K562 (cell line): ENCODE measurements around the gene RSBN1L. TPM values are rescaled to one million over a fixed set of nuclear protein-coding genes. Genes with fewer than 3 reads are reported as not detected.

Experiments
- FOXK2 ChIP-seq, 2 experiments: fragments of 450-650 bp; IDR thresholded peaks in 1 of 2; conservative IDR thresholded peaks in 1 of 2; 2 replicates each; pipeline ENCODE4 v1.6.1; 2016; ENCODE audit warnings: low read depth in 2 of 2, mild to moderate bottlenecking in 1 of 2
- HDAC3 ChIP-seq: fragments of 450-650 bp; IDR thresholded peaks from 2 replicates; pipeline ENCODE4 v1.6.1; 2018; ENCODE audit warnings: borderline replicate concordance, mild to moderate bottlenecking, moderate library complexity; ENCODE audit not compliant: partially characterized antibody
- HMG20A ChIP-seq: fragments of 450-650 bp; formaldehyde crosslinking; conservative IDR thresholded peaks from 2 replicates; pipeline ENCODE4 v1.4.0; 2020; ENCODE audit warnings: mild to moderate bottlenecking, mixed read lengths
- NCOA2 ChIP-seq, 2 experiments: fragments of 450-650 bp; IDR thresholded peaks; 2 replicates each; pipeline ENCODE4 v1.6.1; 2018; ENCODE audit warnings: mild to moderate bottlenecking in 2 of 2, moderate library complexity in 1 of 2; ENCODE audit not compliant: partially characterized antibody in 2 of 2
- NRF1 ChIP-seq, 2 experiments: fragments of 450-650 bp; IDR thresholded peaks in 1 of 2; conservative IDR thresholded peaks in 1 of 2; 2 replicates each; pipeline ENCODE4 v1.6.1; 2014; ENCODE audit warnings: mild to moderate bottlenecking in 2 of 2
- ZNF785 ChIP-seq: fragments of 250-450 bp; sonication (Bioruptor Pico); IDR thresholded peaks from 2 replicates; pipeline ENCODE4 v1.4.0; 2020; ENCODE audit warnings: mild to moderate bottlenecking
- polyA plus RNA-seq, 8 experiments: library from polyadenylated mRNA; depleted of rRNA in 4 of 8; stranded (reverse) in 5 of 8; unstranded in 3 of 8; fragments of >200 nt; fragmentation: Nextera tagmentation in 2 of 8; fragmentation: Illumina TruSeq in 1 of 8; extraction: Ambion mirVana in 2 of 8; extraction: Trizol in 1 of 8; gene quantifications; 2 replicates each; pipeline versions ENCODE4 v1.2.1 to v1.2.3, GENCODE V29; 2011 to 2014; ENCODE audit warnings: inconsistent platforms in 1 of 8, missing spikeins in 1 of 8
- total RNA-seq, 7 experiments: library from RNA; depleted of rRNA in 6 of 7; stranded (reverse); fragments of >200 nt in 6 of 7; fragmentation: Illumina TruSeq in 2 of 7; extraction: Trizol in 2 of 7; gene quantifications; 2 replicates each; pipeline versions ENCODE4 v1.2.1 to v1.2.3, GENCODE V29; 2011 to 2021; ENCODE audit warnings: low replicate concordance in 1 of 7
- TF ChIP-seq, protein P1 (sequence below): sonication (generic); formaldehyde crosslinking; IDR thresholded peaks from 2 replicates; pipeline ENCODE4 v1.8.0; 2023; ENCODE audit warnings: missing genetic modification reagents, mild to moderate bottlenecking, borderline replicate concordance
- TF ChIP-seq, protein P2 (sequence below): fragments of 250-450 bp; sonication (Bioruptor Pico); IDR thresholded peaks from 2 replicates; pipeline ENCODE4 v1.4.0; 2020; ENCODE audit warnings: mild to moderate bottlenecking, moderate library complexity
- TF ChIP-seq, protein P3 (sequence below): fragments of 250-450 bp; sonication (Bioruptor Pico); IDR thresholded peaks from 2 replicates; pipeline ENCODE4 v1.4.0; 2020

RSBN1L gene
- total and polyA plus RNA-seq, 9 of the 15 experiments (the other 6 are each of a cell fraction or from before 2014, with no cell fraction given) = 6.2 to 35.2 (median 20.1) TPM

DNA sequence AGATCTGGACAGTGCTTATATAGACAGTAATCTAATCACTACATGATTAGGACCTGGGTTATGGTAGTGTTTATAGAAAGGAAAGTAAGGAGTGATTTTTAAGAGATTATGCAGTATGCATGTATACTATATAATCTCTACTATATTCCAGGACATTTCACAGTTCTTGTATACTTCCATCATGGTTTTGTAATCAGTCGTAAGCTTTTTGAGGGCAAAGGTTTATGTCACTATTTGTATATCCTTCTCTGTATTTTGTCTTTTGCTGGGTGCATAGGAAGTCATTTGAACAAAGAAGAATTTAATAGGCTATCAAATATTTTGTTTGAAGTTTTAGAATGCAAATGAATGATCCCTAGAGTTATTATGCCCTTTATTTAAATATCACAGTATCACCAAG is 39.2 kb downstream of the RSBN1L start (continued):
- TF ChIP-seq, protein P1, sequence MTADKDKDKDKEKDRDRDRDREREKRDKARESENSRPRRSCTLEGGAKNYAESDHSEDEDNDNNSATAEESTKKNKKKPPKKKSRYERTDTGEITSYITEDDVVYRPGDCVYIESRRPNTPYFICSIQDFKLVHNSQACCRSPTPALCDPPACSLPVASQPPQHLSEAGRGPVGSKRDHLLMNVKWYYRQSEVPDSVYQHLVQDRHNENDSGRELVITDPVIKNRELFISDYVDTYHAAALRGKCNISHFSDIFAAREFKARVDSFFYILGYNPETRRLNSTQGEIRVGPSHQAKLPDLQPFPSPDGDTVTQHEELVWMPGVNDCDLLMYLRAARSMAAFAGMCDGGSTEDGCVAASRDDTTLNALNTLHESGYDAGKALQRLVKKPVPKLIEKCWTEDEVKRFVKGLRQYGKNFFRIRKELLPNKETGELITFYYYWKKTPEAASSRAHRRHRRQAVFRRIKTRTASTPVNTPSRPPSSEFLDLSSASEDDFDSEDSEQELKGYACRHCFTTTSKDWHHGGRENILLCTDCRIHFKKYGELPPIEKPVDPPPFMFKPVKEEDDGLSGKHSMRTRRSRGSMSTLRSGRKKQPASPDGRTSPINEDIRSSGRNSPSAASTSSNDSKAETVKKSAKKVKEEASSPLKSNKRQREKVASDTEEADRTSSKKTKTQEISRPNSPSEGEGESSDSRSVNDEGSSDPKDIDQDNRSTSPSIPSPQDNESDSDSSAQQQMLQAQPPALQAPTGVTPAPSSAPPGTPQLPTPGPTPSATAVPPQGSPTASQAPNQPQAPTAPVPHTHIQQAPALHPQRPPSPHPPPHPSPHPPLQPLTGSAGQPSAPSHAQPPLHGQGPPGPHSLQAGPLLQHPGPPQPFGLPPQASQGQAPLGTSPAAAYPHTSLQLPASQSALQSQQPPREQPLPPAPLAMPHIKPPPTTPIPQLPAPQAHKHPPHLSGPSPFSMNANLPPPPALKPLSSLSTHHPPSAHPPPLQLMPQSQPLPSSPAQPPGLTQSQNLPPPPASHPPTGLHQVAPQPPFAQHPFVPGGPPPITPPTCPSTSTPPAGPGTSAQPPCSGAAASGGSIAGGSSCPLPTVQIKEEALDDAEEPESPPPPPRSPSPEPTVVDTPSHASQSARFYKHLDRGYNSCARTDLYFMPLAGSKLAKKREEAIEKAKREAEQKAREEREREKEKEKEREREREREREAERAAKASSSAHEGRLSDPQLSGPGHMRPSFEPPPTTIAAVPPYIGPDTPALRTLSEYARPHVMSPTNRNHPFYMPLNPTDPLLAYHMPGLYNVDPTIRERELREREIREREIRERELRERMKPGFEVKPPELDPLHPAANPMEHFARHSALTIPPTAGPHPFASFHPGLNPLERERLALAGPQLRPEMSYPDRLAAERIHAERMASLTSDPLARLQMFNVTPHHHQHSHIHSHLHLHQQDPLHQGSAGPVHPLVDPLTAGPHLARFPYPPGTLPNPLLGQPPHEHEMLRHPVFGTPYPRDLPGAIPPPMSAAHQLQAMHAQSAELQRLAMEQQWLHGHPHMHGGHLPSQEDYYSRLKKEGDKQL (CRISPR knock-in tag) = no peak
- TF ChIP-seq, protein P2, sequence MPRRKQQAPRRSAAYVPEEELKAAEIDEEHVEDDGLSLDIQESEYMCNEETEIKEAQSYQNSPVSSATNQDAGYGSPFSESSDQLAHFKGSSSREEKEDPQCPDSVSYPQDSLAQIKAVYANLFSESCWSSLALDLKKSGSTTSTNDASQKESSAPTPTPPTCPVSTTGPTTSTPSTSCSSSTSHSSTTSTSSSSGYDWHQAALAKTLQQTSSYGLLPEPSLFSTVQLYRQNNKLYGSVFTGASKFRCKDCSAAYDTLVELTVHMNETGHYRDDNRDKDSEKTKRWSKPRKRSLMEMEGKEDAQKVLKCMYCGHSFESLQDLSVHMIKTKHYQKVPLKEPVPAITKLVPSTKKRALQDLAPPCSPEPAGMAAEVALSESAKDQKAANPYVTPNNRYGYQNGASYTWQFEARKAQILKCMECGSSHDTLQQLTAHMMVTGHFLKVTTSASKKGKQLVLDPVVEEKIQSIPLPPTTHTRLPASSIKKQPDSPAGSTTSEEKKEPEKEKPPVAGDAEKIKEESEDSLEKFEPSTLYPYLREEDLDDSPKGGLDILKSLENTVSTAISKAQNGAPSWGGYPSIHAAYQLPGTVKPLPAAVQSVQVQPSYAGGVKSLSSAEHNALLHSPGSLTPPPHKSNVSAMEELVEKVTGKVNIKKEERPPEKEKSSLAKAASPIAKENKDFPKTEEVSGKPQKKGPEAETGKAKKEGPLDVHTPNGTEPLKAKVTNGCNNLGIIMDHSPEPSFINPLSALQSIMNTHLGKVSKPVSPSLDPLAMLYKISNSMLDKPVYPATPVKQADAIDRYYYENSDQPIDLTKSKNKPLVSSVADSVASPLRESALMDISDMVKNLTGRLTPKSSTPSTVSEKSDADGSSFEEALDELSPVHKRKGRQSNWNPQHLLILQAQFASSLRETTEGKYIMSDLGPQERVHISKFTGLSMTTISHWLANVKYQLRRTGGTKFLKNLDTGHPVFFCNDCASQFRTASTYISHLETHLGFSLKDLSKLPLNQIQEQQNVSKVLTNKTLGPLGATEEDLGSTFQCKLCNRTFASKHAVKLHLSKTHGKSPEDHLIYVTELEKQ (CRISPR knock-in tag) = no peak
- TF ChIP-seq, protein P3, sequence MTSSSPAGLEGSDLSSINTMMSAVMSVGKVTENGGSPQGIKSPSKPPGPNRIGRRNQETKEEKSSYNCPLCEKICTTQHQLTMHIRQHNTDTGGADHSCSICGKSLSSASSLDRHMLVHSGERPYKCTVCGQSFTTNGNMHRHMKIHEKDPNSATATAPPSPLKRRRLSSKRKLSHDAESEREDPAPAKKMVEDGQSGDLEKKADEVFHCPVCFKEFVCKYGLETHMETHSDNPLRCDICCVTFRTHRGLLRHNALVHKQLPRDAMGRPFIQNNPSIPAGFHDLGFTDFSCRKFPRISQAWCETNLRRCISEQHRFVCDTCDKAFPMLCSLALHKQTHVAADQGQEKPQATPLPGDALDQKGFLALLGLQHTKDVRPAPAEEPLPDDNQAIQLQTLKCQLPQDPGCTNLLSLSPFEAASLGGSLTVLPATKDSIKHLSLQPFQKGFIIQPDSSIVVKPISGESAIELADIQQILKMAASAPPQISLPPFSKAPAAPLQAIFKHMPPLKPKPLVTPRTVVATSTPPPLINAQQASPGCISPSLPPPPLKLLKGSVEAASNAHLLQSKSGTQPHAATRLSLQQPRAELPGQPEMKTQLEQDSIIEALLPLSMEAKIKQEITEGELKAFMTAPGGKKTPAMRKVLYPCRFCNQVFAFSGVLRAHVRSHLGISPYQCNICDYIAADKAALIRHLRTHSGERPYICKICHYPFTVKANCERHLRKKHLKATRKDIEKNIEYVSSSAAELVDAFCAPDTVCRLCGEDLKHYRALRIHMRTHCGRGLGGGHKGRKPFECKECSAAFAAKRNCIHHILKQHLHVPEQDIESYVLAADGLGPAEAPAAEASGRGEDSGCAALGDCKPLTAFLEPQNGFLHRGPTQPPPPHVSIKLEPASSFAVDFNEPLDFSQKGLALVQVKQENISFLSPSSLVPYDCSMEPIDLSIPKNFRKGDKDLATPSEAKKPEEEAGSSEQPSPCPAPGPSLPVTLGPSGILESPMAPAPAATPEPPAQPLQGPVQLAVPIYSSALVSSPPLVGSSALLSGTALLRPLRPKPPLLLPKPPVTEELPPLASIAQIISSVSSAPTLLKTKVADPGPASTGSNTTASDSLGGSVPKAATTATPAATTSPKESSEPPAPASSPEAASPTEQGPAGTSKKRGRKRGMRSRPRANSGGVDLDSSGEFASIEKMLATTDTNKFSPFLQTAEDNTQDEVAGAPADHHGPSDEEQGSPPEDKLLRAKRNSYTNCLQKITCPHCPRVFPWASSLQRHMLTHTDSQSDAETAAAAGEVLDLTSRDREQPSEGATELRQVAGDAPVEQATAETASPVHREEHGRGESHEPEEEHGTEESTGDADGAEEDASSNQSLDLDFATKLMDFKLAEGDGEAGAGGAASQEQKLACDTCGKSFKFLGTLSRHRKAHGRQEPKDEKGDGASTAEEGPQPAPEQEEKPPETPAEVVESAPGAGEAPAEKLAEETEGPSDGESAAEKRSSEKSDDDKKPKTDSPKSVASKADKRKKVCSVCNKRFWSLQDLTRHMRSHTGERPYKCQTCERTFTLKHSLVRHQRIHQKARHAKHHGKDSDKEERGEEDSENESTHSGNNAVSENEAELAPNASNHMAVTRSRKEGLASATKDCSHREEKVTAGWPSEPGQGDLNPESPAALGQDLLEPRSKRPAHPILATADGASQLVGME = no peak
- TF ChIP-seq ZNF785 (no peak), HMG20A (CRISPR knock-in tag) (no peak), FOXK2 (conservative IDR thresholded peaks at IDR 0.05 in 1 of 2, IDR thresholded peaks at IDR 0.05 in 1 of 2; ENCODE audit: low read depth in 2 of 2) (no peak), HDAC3 (no peak), NCOA2 (IDR thresholded peaks at IDR 0.05; ENCODE audit: partially characterized antibody in 2 of 2) (no peak), NRF1 (conservative IDR thresholded peaks at IDR 0.05 in 1 of 2, IDR thresholded peaks at IDR 0.05 in 1 of 2) (no peak)
